Stimulated activated CD8-positive, alpha-beta memory T cell treated with anti-CD3 and anti-CD28 coated beads, Interleukin-12 subunit alpha, Interleukin-12 subunit beta, amount 100 ng/mL, for 1 hour (primary cell): Measurements from ENCODE around the gene ZNF672.
"Not testable (repeated sequence)": the region's sequence is repeated elsewhere in the genome, so short reads cannot be mapped to it uniquely, and the experiment has no call there.

Experiments used
- DNase-seq: peaks from one replicate; pipeline ENCODE4 v3.0.0-alpha.2; 2020; ENCODE audit warnings: low read depth

The ZNF672 gene

DNA sequence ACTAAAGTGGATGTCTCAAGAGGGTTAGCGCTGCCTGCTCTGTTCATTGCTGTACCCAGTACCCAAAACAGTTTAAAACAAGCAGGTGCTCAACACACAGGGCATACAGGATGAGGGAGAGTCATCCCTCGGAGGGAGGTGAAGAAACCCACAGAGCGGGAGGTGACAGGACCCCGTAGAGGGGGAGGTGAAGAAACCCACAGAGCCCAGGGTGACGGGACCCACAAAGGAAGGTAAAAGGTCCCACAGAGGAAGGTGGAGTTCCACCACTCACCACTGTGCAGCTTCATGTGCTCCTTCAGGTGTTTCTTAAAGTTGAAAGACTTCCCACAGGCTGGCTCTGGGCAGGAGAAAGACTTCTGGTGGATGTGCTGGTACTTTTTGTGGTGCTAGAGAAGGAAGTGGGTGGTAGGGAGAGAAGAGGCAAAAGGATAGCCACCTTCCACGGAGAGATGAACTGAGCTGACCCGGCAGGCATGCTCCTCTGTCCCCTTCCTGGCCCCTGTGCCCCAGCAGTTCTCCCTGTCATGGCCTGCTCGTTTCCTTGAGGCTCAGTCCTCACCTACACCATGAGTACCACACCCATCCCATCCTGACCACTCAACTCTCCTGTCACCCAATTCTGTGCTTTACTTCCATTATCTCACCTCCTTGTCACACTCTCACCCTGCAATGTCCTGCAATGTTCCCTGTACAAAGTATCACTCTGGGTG, 15.8 kb downstream of the ZNF672 start:
- DNase-seq = no peak

DNA sequence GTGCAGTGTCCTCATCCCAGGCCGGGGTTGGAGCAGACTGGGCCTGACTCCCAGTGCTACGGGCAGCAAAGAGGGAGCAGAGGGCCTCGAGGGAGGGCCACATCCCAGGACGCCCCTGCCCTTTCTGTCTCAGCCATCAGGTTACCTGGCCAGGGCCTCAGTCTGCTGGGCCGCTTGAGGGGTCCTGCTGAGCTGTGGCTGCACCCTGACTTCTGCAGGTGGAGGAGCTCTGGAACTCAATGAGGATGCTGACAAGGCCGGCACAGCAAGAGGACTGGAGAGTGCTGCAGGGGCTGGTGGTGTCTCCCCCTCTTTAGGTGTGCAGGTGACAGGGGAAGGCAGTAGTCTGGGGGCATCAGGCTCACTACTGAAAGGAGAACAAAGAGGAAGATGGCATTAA, 17.6 kb downstream of the ZNF672 start:
- no peak for DNase-seq

DNA sequence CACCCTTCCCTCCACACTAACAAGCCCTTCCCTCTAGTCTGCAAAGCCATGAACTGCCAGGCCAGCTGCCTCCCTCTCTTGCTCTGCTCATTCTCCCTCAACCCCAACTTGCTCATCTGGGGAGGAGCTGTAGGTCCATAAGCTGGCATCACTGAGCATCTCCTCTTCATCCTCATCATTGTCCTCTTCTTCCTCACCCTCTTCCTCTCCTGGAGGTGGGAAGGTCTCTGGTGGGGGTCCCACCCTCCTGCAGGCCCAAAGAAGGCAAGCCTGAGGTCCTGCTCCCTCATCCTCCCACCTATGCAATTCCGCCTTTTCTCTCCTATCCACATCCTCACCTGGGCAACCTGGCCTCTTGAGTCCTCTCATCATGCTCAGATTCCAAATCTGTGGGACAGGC, 18.2 kb downstream of the ZNF672 start:
- DNase-seq = no peak

DNA sequence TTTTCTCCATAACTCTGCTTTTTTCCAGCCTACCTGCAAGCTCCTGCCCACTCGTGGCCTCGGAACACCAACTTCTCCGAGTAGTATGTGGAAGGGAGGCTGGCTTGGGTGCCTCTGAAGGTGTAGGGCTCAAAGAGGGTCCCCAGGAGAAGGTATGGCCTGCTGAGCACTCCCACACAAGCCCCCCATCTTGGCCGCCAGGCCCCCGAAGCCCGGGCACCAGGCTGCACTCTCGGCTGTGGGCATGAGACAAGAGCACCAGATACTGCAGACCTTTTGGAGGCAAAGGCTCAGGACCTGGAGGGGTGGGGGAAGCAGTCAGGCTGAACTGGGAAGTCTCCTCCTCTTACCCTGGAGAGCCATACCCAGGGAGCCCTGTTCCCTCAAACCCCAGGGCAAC, 19.2 kb downstream of the ZNF672 start:
- DNase-seq = no peak

DNA sequence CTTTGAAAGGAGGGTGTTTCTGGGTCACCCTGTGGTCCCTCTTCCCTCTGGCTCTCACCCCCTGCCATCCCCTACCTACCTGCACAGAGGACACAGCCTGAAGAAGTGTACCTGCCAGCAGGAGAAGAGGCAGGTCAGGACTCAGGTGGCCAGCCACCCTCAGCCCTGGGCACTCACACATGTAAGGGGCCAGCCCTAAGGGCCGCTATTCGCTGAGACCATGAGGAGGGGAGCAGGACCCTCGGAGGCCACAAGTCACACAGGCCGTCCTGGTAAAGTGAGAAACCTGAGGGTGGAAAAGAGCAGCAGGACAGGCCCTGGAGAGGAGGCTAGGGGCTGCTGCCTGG, 19.7 kb downstream of the ZNF672 start:
- DNase-seq = no peak

DNA sequence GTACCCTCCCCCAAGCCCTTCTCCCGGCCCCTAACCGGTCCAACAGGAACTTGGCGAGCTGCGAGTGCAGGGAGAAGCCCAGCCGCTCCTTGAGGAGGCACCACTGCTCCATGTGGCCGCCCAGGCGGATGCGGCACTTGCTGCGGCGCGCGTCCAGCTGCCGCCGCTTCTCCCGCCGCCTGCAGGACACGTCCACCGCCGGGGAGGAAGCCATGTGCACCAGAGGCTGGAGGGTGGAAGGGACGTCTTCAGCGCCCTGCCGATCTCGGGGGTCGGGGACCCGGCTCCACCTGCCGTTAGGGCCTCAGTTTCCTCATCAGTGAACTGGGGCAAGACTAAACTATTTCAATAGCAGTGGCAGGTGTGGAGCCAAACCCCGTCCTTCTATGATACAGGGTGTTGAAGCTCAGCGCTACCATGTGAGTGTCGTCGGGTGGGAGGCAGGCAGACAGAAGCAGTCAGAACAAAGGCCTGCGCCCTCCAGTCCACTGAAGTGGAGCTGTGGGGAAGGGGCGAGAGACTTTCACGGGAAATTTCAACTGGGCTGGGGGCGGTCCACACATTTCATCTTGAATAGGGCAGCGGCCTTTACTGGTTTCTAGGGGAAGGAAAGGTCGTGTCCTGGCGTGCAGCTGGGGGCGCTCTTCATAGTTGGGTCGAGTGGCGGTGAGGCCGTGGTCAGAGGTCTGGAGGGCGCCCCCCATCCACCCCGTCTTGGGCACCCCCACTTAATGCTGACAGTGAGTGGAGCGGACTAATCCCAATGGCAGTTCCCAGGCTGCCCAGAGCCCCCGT, 20.3 kb downstream of the ZNF672 start:
- peak; percentile 36 for DNase-seq

DNA sequence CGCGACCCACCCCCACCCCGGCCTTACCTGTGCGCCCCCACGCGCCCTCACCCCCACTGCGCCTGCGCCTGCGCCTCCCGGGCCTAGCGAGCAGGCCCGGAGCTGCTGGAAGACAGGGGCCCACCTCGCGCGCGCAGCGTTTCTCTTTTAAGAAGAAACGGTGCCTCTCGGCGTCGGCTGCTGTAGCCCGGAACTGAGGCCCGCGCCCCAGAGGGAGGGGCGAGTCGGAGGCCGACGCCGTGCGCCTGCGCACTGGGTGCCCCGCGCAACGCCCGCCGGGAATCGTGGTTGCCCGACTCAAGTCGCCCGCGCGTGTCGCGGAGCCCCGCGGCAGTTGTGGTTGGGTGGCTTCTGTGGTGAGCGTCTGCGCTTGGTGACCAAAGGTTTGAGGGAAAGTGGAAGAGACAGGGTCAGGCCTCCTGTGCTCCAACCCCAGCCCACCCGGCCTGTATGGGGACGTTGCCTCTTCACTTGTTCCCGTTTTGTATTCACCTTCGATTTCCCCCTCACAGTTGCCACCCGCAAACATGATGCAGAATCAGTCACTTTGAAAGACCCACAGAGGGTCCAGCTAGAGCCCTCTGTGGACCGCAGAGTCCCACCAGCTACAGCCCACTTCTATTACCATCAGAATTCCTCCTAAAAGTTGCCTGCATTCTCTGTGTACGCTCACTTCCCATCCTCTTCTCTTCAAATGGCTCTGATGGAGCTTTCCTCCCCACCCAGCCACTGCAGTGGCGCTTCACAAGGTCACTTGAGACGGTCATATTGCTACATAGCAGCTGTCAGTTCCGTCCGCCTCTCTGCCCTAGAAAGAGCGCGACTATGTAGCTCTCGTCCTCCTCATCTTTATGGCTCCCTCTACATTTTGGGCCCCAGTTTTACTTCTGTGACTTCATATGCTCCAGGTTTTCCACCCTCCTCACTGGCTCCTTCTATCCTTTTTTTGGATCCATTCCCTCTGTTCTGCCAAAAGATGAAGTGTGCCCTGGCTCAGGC, 21.2 kb downstream of the ZNF672 start, which contains the start of gene ZNF692:
ZNF692 (minus strand) TSS at position 195 of the 999 bp plus-strand sequence. CDS start 776 bp downstream, outside the sequence.
- peak; percentile 95 for DNase-seq

DNA sequence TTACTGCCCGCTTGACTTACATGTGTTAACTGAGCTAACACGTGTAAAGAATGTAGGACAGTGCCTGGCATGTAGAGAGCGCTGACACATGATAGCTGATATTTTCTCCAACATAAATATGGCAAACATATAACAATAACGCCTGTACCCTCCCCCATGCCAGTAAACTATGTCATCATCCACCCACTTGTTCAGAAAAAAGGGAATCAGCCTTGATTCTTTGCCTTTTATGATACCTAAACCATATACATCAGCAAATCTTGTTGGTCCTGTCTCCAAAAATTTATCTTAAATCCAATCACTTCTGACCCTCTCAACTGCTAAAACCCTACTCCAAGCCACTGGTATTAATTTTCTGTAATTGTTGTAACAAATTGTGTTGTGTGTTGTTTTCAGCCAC, 22.0 kb downstream of the ZNF672 start:
- DNase-seq = no peak

DNA sequence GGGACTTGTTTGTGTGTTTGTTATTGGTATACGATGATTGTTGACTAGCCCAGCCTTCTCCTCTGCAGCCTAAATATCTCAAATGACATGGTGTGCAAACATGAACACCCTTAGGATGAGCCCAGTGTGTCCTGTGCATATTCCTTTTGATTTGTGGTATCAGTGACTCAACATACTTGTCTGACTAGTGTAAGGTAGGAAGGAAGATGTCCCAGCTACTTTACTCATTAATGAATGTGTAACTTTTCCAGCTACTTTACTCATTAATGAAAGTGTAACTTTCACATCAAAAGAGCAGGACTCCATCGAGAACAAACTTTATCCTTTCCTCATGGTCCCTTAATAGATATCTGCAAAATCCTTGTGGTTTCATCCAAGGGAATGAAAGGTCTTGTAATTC, 23.6 kb downstream of the ZNF672 start:
- DNase-seq = no peak

DNA sequence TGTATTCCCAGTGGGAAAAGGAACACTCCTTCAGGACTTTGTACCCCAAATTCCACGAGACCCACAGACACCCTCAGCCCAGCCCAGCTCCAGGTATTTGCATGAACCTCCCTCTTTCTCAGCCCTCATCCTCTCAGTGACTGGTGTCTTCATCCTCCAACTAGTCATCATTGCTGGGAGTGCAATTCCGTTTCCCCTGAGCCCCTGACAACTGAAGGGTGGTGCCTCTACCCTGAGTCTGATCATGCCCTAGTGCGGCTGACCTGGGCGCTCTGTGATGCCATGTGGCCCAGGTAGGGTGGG, 24.6 kb downstream of the ZNF672 start:
- no peak for DNase-seq

DNA sequence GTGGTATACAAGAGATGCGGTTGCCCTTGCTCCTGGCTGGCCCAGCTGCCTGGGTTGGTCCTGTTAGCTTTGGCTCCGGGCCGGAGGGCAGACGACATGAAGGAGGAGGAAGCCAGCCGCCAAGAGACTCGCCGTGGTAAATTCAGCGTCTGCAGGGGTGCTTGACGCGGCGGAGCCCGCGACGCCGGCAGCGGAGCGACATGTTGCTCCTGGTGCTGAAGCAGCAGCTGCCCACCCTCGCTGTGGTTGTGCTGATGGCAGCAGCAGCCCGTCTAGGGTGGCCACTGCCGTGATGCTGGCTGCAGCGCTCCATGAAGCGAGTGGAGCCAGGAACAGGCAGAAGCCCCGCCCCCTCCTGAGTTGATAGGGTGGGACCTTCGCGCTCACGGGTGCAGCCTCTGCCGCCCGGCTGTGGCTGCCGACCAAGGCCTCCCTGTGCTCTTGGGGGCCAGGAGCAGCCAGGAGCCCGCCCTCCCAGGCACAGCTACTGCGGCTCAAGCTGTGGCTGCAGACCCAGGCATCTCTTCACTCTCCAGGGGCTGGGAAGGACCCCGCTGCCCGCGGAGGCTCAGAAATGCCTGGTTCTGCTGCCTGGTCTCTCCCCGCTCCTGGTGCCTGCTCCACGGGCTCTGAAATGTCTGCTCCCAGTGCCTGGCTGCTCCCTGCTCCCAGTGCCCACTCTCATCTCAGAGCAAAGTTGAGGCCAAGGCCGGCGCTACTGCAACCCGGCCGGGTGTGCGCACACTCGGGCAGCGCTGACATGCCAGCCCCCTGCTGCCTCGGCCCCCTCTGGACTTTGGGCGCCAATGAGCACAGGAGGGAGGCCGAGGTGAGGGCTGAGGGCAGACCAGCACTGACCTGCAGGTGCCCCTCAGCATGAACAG, 25.2 kb downstream of the ZNF672 start:
- peak; percentile 68 for DNase-seq

DNA sequence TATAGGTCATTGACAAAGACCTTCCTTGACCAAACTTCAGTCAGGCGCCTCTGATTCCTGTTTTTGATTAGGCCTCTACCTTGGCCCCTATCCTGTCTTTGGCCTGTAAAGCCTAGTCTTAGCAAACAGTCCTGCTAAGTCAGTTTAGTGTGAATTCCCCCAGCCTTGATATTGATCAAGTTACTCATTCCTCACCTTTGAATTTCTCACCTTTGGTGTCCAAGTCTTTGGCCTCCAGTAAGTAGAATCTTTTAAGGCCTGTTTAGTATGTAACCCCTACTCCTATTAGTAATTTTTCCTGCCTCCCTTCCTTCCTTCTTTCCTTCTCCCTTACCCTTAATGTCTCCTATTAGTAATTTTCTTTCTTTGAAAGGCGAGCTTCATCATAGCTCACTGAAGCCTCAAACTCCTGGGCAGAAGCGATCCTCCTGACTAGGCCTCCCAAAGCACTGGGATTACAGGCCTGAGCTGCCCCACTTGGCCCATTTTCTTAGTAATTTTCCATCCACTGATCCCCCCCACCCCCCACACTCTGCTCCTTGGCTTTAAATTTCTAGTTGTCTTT, 33.9 kb downstream of the ZNF672 start:
- DNase-seq = no peak

DNA sequence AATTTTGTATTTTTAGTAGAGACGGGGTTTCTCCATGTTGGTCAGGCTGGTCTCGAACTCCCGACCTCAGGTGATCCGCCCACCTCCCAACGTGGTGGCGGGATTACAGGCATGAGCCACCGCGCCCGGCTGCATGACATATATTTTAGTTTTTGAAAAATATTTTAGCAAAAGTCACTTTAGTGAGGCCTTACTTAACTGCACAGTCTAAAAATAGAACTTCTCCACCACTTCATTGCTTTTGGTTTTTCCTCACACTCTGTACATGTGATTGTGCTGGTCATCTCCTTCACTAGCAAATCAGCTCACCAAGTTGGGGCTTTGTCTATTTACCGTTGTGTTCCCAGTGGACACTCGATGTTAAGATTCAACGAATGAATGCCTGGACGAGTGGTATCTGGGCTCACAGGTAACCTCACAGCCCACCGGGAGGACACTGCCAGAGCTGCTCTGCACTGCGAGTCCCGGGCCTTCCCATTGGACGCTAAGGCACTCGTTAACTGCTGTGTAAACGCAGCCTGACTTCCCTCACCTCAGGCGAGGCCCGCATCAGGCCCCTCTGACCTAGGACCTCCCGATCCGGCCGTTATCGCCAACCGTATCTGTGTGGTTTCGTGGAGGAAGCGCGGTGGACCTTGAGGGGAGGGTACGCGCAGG, 34.9 kb downstream of the ZNF672 start:
- DNase-seq = no peak

DNA sequence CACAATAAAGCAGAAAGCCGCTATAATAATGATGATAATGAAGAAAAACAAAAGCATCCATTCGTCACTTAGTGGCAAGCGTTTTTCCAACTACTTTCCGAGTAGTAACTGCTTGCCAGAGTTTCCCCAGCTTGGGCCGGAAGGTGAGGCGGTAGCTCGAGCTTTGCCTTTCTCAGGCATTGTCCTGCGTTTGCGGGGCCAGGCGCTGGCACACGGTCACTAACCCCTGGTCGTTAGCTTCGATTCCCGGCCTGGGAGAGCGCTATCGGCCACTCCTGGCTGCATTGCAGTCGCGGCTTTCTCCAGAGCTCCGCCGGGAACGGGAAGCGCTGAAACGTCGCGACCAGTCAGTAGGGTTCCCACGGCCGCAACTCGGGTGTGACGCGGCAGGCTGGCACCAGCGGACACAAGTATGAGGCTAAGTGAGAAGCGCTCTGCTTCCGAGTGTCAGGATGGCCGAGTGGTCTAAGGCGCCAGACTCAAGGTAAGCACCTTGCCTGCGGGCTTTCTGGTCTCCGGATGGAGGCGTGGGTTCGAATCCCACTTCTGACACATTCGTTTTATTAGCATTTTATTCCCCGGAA, 35.5 kb downstream of the ZNF672 start:
- peak; percentile 87 for DNase-seq

DNA sequence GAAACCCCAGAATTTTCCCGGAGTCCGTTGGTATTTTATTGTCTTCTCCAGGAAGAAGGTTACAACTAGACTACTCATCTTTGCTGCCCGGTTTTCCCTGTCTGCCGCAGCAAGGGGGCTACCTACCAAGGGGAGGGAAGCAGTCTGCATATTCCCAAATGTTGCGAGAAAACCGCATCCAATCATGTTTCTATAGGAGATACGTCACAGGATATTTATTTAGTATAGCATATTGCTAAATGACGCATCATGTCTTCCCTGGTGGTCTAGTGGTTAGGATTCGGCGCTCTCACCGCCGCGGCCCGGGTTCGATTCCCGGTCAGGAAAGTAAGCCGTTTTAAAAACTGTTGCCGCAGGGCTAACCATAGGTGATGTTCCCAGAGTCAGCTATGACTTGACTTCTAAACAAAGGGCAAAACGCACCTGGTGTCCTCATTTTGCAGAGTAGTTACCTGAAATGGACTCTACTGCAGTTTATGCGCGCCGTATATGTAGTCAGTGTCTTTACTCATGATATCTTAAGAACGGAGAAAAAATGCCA, 36.0 kb downstream of the ZNF672 start:
- DNase-seq = peak; percentile 79

DNA sequence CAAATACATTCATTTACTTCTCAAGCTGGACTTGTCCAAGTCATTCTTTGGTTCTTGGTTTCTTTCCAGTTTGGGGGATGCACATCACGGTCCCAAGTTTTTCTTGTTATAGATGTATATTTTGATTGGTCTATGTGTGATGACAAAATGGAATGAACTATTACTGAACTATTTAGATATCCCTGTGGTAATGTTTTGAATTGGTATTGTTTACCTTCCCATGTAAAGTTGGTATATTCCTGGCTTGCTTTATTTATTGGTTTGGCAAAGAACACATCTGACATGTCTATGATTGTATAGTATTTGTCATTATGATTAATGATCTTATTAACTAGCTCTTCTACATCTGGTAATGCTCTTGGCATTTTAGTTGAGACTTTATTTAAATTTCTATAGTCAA, 43.2 kb downstream of the ZNF672 start:
- DNase-seq = no peak

DNA sequence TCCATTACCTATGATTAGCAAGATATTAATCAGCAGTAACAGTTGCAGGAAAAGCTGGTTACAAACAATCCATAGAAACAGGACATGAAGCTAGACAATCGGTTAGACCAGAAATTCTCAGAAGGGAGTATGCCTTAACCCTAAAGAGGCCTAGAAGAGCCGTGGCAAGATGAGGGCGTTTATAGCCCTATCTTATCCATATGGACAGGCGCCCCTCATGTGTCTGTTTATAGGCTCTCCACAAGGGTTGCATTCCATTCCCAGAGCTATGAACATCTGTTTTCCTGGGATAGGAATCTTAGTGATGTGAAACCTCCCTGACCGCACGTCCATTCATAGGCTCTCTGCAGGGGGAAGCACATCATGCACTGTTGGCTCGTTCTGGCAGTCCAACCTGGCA, 44.4 kb downstream of the ZNF672 start:
- DNase-seq = not testable (repeated sequence)

DNA sequence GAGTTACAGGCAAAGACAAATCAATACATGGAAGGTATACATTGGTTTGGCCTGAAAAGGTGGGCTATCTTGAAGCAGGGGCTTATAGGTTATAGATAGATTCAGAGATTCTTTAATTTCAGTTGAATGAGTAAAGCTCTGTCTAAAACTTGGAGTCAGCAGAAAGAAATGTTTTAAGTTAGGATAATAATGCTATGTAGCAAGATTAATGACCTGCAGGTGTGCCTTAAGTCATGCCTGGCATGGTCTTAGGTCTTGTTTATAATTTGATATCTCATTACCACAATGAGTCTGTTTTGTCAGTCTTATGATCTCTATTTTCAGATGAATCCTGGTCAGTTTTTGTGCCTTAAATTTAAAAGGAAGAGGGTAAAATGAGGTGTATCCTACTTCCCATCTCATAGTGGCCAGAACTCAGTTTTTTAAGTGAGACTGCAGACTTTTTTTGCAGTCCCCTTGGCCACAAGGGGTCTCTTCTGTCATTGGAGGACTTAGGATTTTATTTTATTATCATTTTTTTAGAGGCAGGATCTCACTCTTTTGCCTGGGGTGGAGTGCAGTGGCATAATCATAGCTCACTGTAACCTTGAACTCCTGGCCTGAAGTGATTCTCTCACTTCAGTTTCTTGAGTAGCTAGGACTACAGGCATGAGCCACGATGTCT, 46.7 kb downstream of the ZNF672 start:
- DNase-seq = no peak

DNA sequence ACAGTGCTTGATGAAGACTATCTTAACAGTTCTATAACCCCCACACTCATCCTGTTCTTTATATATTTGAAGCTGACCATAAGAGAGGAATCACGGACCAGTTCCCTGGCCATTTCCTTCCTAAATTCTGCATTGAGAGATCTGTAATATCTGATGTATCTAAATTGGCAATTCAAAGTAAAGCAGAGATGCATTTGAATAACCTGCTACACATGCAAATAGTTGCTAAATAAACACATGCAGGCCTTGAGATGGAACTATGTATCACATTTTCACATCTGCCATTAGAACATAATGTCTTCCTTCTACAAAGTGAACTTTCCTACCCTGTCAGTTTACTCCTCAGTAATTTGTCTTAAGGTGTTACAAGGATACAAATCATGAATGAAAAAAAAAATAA, 47.6 kb downstream of the ZNF672 start:
- DNase-seq = no peak
